Activated B cell treated with CpG ODN at 0.5 μM for 24 hours (primary cell): ENCODE data around the gene AGBL5. TPM values are rescaled to one million over a fixed set of nuclear protein-coding genes. Genes with fewer than 3 reads are reported as not detected.

Experiments
- ATAC-seq: fragments of 200-7000 bp; cut with Tn5 transposase; one replicate; pipeline ENCODE4 v1.10.0; 2021; ENCODE audit warnings: low read depth, mild to moderate bottlenecking, moderate library complexity
- CTCF ChIA-PET: fragments of 350-600 bp; sonication (Branson Sonifier 250); formaldehyde crosslinking; loops from one replicate; lab custom pipeline; 2021; ENCODE audit warnings: antibody characterized with exemption; lab: Charles Lee
- POLR2A ChIA-PET: fragments of 350-600 bp; sonication (Branson Sonifier 250); formaldehyde crosslinking; loops from one replicate; lab custom pipeline; 2021; ENCODE audit warnings: antibody characterized with exemption; lab: Charles Lee
- DNase-seq: peaks from one replicate; pipeline ENCODE4 v3.0.0; 2022
- H3K27ac Mint-ChIP-seq: one replicate; pipeline ENCODE4 v1.8.0; 2020; ENCODE audit warnings: mixed read lengths
- H3K27me3 Mint-ChIP-seq: one replicate; pipeline ENCODE4 v1.8.0; 2021; ENCODE audit warnings: mixed read lengths
- H3K36me3 Mint-ChIP-seq: one replicate; pipeline ENCODE4 v1.8.0; 2021; ENCODE audit warnings: low read depth, mixed read lengths
- H3K4me1 Mint-ChIP-seq: one replicate; pipeline ENCODE4 v1.8.0; 2021; ENCODE audit warnings: mixed read lengths
- H3K4me3 Mint-ChIP-seq: one replicate; pipeline ENCODE4 v1.8.0; 2020; ENCODE audit warnings: mild to moderate bottlenecking, mixed read lengths
- H3K9me3 Mint-ChIP-seq: one replicate; pipeline ENCODE4 v1.8.0; 2020; ENCODE audit warnings: mixed read lengths
- intact Hi-C: fragments of 100-400 bp; cut with micrococcal nuclease; formaldehyde crosslinking; loops from one replicate; pipeline ENCODE4 v1.15.1; 2024
- total RNA-seq: library from RNA; stranded (reverse); gene quantifications from 2 replicates; pipeline ENCODE4 v1.2.3, GENCODE V29; 2022
- TF ChIP-seq, protein P1 (sequence below): fragments of 200-600 bp; IDR thresholded peaks from one replicate; pipeline ENCODE4 v1.8.0; 2022; ENCODE audit warnings: antibody characterized with exemption, mild to moderate bottlenecking

Gene AGBL5, protein sequence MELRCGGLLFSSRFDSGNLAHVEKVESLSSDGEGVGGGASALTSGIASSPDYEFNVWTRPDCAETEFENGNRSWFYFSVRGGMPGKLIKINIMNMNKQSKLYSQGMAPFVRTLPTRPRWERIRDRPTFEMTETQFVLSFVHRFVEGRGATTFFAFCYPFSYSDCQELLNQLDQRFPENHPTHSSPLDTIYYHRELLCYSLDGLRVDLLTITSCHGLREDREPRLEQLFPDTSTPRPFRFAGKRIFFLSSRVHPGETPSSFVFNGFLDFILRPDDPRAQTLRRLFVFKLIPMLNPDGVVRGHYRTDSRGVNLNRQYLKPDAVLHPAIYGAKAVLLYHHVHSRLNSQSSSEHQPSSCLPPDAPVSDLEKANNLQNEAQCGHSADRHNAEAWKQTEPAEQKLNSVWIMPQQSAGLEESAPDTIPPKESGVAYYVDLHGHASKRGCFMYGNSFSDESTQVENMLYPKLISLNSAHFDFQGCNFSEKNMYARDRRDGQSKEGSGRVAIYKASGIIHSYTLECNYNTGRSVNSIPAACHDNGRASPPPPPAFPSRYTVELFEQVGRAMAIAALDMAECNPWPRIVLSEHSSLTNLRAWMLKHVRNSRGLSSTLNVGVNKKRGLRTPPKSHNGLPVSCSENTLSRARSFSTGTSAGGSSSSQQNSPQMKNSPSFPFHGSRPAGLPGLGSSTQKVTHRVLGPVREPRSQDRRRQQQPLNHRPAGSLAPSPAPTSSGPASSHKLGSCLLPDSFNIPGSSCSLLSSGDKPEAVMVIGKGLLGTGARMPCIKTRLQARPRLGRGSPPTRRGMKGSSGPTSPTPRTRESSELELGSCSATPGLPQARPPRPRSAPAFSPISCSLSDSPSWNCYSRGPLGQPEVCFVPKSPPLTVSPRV
- 14.9 and 15.2 TPM in 2 replicates for total RNA-seq

- H3K36me3 Mint-ChIP-seq, result peaks cover 36% of the 10 kb centered on the region
- peaks cover 6% of the 10 kb centered on the region for H3K27me3 Mint-ChIP-seq
- H3K4me1 Mint-ChIP-seq, result peaks cover 19% of the 10 kb centered on the region
- peak within 1 kb of the TSS; percentile 97 for H3K4me3 Mint-ChIP-seq
- intact Hi-C loops, result loop anchor here (1.0 to 10.0 kb wide), 14 partner anchors 9 to 1019 kb away; partner anchors contain the start of genes ADGRF3, ATRAID, BABAM2 and CENPA
- H3K27ac Mint-ChIP-seq, result peak within 1 kb of the TSS; percentile 100
- DNase-seq (peak; percentile 94), ATAC-seq (peak; percentile 74)
- CTCF ChIA-PET, result interaction anchor here (0.7 to 2.1 kb wide), 9 partner anchors 10 to 318 kb away, joined by 3 to 12 read pairs (median 3); partner anchors contain the start of genes KHK, OST4 and TMEM214
- H3K9me3 Mint-ChIP-seq, result no peaks in the 10 kb centered on the region
- TF ChIP-seq, protein P1, sequence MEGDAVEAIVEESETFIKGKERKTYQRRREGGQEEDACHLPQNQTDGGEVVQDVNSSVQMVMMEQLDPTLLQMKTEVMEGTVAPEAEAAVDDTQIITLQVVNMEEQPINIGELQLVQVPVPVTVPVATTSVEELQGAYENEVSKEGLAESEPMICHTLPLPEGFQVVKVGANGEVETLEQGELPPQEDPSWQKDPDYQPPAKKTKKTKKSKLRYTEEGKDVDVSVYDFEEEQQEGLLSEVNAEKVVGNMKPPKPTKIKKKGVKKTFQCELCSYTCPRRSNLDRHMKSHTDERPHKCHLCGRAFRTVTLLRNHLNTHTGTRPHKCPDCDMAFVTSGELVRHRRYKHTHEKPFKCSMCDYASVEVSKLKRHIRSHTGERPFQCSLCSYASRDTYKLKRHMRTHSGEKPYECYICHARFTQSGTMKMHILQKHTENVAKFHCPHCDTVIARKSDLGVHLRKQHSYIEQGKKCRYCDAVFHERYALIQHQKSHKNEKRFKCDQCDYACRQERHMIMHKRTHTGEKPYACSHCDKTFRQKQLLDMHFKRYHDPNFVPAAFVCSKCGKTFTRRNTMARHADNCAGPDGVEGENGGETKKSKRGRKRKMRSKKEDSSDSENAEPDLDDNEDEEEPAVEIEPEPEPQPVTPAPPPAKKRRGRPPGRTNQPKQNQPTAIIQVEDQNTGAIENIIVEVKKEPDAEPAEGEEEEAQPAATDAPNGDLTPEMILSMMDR, result no peak
- POLR2A ChIA-PET, result interaction anchor here (0.6 to 10.5 kb wide), 19 partner anchors 8 to 1819 kb away, joined by 3 to 204 read pairs (median 4); partner anchors contain the start of genes ATRAID, EIF2B4, KHK and OST4
Observed at GRCh38 chr2:27050996-27051901, at the start of gene AGBL5. Gene AGBL5, plus strand, starts transcription at chr2:27051668. Its CDS starts 1,291 bp downstream, at chr2:27052959.

GRCh38 chr2:27001950-27002349 lies 49.5 kb upstream of the AGBL5 start:
- Mint-ChIP-seq H3K4me3 (no peak overlapping the region), H3K27me3 (peaks cover 33% of the 10 kb centered on the region), H3K9me3 (no peaks in the 10 kb centered on the region), H3K27ac (no peak overlapping the region), H3K36me3 (no peaks in the 10 kb centered on the region), H3K4me1 (no peaks in the 10 kb centered on the region)
- TF ChIP-seq, protein P1, result no peak
- POLR2A ChIA-PET, result no interaction called here
- CTCF ChIA-PET, result no interaction called here
- no peak for ATAC-seq
- DNase-seq, result no peak
- intact Hi-C loops, result no loop called here

DNA sequence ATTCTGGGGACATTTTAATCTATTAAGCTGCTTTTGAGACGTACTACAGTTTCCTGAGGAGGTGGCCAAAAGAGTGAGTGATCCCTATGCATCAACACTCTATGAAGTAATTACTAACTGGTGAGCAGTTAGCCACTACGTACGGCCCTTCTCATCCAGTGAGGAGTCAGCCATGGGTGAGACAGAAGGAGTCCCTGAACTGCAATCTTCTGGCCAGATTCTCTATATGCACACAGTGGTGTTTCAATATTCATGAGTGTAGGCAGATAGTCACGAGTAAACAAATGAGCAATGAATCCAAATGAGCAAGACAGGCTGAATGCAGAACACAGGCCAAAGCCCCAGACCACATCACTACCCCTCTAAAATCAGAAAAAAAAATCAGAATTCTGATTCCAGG lies 48.5 kb upstream of the AGBL5 start:
- no peaks in the 10 kb centered on the region for H3K4me1 Mint-ChIP-seq
- ATAC-seq, result no peak
- no peaks in the 10 kb centered on the region for H3K9me3 Mint-ChIP-seq
- intact Hi-C loops, result no loop called here
- H3K4me3 Mint-ChIP-seq, result no peak overlapping the region
- H3K27ac Mint-ChIP-seq, result no peak overlapping the region
- ChIA-PET POLR2A (interaction anchor here (1.0 kb wide), 1 partner anchor 39 kb away, joined by 3 read pairs; no protein-coding TSS in a partner anchor), CTCF (interaction anchor here (2.6 kb wide), 1 partner anchor 14 kb away, joined by 6 read pairs; no protein-coding TSS in a partner anchor)
- peaks cover 29% of the 10 kb centered on the region for H3K27me3 Mint-ChIP-seq
- TF ChIP-seq, protein P1, result no peak
- DNase-seq, result no peak
- no peaks in the 10 kb centered on the region for H3K36me3 Mint-ChIP-seq

DNA sequence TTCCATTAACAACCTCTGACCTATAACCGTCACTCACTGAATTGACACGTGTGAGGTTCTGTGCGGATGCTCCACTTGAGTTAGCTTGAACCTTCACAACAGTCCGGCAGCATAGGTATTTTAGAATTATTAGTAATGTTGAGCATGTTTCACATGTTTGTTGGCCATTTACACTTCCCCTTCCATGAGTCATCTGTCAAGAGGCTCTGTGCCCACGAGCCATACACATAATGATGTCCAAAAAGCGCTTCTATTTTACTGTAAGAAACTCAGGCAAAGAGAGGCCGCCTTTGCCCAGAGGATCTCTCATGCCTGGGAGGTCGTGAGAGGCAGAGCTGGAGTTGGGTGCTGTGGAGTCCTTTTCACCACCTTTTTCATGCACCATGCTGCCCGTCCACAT lies 47.6 kb upstream of the AGBL5 start:
- POLR2A ChIA-PET, result no interaction called here
- CTCF ChIA-PET, result interaction anchor here (0.7 to 2.6 kb wide), 3 partner anchors 13 to 61 kb away, joined by 3 to 6 read pairs (median 4); no protein-coding TSS in a partner anchor
- intact Hi-C loops, result no loop called here
- no peaks in the 10 kb centered on the region for H3K9me3 Mint-ChIP-seq
- TF ChIP-seq, protein P1, result no peak
- H3K4me3 Mint-ChIP-seq, result no peak overlapping the region
- no peak for DNase-seq
- peaks cover 29% of the 10 kb centered on the region for H3K27me3 Mint-ChIP-seq
- H3K36me3 Mint-ChIP-seq, result no peaks in the 10 kb centered on the region
- no peak for ATAC-seq
- H3K27ac Mint-ChIP-seq, result no peak overlapping the region
- no peaks in the 10 kb centered on the region for H3K4me1 Mint-ChIP-seq
